ENCODE measurements around the gene SCD5.

Gene SCD5

DNA sequence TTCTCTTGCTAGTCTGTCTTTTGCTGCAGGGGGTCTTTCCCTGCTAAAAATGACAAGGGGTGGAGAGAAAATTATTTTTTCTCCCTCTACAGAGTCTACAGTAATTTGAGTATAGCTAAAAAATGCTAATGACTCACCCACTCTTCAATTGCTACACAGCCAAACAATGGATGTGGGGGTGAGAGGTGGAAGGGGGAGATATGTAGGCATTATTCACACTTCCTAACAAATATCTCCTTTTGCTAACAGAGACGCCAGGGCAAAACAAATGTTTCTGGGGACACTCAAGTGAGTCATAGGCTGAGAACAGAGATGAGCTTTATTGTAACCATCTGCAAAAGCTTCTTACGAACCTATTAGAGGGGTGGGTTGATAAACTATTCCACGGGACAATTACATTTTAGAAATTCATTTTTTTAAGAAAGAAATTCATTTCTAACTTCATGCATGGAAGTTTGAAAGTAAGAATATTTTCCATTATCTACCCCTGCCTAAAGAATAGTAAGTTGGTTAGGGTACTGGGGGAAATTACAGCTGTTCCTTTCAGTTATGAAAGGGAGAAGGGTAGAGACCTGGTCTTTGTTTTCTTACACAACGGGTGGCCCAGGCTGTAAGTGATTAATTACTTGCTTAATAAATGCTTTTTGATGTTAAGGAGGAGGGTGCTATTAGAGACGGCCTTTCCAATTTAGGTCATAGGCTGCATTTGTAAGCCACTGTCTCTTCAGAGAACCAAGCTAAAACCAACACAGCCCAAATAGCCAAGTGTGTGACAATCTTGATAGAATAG lies 12.8 kb downstream of the SCD5 start:
- H3K9ac ChIP-seq (ENCODE audit: low read depth, low read length) = no peak overlapping the region; the same call in 1 of the 2 replicates
- no peaks in the 10 kb centered on the region for H3K36me3 ChIP-seq (ENCODE audit: insufficient read depth, low read length)
- H3K9me3 ChIP-seq (ENCODE audit: control insufficient read depth, insufficient read depth, low read length) = no peaks in the 10 kb centered on the region
- peaks cover 39% of the 10 kb centered on the region for H3K4me1 ChIP-seq (ENCODE audit: insufficient read depth, low read length)

DNA sequence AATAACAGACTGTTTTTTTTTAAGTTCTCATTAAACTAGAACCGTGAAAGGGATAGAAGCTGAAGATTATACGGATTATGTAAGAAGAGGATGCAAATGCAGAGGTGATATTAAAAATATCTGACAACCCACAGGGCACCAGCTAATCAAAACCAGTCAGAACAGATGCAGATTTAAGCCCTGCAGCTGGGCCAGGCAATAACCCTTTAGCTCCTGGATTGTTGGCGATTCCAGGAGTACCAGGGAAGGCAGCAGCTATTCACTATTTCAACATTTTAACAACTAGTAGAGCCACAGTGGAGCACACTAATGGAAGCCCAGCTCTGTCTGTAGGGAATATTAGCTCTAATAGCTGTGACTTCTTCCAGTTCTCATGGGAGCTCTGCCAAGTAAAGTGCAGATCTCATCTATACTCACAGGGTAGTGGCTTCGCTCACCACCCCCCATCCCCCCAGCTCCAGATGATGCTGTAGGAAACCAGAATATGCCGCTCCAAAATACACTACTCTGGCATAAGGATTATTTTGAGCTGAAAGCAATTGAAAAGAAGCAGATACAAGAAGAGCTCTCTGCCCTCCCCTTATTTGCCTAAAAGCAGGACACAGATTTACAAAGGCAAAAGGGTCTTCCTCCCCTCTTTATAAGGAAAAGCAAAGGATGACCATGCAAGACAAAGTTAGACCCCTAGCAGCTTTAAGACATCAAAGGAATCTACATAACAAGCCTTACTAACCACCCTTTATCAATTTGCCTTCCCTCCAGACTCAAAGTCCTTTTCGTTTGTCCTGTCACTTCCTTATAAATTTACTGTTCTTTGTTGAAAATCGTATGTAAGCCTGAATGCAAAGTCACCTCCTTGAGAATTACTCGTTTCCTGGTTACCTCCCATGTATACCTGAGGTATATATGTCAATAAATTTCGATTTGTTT lies 13.7 kb downstream of the SCD5 start:
- H3K36me3 ChIP-seq (ENCODE audit: insufficient read depth, low read length) = no peaks in the 10 kb centered on the region
- no peak overlapping the region; the same call in 1 of the 2 replicates for H3K9ac ChIP-seq (ENCODE audit: low read depth, low read length)
- no peaks in the 10 kb centered on the region for H3K9me3 ChIP-seq (ENCODE audit: control insufficient read depth, insufficient read depth, low read length)

DNA sequence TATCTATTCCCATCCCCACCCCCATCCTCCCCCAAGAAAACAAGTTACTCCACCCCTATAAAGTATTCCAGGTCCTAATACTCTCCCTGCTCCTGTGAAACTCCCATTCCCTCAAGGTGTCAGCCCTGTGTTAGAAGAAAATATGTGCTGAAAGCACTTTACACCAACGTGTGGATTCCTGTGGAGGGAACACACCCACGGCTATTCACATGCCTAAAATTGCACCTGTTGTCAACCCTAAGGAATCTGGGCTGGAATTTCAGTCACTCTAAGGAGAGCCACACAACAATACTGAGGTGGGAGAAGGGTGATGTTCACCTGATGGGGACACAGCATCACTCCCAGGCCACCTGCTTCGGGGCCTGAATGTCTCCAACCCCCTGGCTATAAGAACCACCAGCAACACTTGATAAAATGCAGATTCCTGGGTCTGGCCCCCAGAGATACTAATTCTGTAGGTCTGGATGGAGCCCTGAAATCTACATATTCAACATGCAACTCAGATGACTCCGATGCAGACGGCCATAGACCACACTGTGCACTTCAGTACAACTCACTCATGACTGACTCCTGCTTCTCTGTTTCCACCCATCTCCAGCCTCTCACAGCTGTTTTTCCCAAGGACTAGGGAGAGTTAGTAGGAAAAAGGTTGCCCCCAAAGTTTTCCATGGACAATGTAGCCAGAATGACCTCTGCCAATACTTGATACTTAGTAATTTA lies 15.8 kb downstream of the SCD5 start:
- Histone ChIP-seq H3K9me3 (ENCODE audit: control insufficient read depth, insufficient read depth, low read length) (no peaks in the 10 kb centered on the region), H3K36me3 (ENCODE audit: insufficient read depth, low read length) (no peaks in the 10 kb centered on the region), H3K9ac (ENCODE audit: low read depth, low read length) (no peak overlapping the region), H3K4me1 (ENCODE audit: insufficient read depth, low read length) (peaks cover 39% of the 10 kb centered on the region)

More for the DNA sequence above, 13.7 kb downstream of the SCD5 start:
- peaks cover 39% of the 10 kb centered on the region for H3K4me1 ChIP-seq (ENCODE audit: insufficient read depth, low read length)

DNA sequence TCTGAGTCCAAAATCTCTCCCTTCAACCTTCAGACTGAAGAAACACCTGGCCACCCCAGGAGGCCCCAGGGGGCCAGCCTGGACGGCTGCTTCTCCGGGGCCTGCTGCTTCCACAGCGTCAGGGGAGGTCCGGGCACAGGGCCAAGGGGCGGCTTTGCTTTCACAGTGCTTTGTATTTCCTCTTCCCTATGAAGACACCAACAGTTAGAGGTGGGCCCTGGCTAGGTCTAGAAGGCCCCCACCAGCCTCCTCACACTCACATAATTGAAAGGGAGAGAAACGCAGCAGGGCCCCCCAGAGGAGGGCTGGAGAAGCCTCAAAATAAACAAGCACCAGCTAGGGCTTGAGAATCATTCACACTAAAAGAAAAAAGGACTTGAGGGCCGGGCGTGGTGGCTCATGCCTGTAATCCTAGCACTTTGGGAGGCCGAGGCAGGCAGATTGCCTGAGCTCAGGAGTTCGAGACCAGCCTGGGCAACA lies 17.8 kb downstream of the SCD5 start:
- H3K9me3 ChIP-seq (ENCODE audit: control insufficient read depth, insufficient read depth, low read length) = no peaks in the 10 kb centered on the region
- H3K4me1 ChIP-seq (ENCODE audit: insufficient read depth, low read length) = peaks cover 31% of the 10 kb centered on the region; the same call in 1 of the 2 replicates
- no peak overlapping the region for H3K9ac ChIP-seq (ENCODE audit: low read depth, low read length)
- no peaks in the 10 kb centered on the region for H3K36me3 ChIP-seq (ENCODE audit: insufficient read depth, low read length)

DNA sequence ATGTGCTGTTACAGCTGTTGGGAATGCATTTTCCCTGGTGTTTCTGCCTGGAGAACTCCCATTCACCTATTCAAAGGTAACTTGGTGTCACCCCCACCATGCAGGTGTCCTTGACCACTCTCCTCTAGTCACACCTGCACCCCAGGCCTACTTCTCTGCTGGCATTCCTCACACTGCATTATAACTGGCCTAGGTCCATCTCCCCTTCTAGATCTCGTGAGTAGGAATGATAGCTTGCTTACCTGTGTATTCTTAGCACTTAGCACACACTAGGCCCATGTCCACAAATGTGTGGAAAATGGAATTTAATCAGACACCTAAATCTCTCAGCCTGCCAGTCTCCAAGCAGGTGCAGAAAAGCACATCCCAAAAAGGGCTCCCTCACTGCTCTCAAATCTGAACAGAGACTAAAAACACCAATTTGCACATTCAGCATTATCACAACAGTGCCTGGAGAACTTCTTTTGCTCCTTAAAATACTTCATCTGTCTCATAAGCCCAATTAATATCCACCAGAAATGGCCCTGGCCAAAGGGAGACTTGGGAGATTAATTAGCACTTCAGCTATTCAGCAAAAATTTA lies 18.3 kb downstream of the SCD5 start:
- Histone ChIP-seq H3K4me1 (ENCODE audit: insufficient read depth, low read length) (peaks cover 26% of the 10 kb centered on the region; the same call in 1 of the 2 replicates), H3K9me3 (ENCODE audit: control insufficient read depth, insufficient read depth, low read length) (no peaks in the 10 kb centered on the region), H3K9ac (ENCODE audit: low read depth, low read length) (no peak overlapping the region), H3K36me3 (ENCODE audit: insufficient read depth, low read length) (no peaks in the 10 kb centered on the region)

DNA sequence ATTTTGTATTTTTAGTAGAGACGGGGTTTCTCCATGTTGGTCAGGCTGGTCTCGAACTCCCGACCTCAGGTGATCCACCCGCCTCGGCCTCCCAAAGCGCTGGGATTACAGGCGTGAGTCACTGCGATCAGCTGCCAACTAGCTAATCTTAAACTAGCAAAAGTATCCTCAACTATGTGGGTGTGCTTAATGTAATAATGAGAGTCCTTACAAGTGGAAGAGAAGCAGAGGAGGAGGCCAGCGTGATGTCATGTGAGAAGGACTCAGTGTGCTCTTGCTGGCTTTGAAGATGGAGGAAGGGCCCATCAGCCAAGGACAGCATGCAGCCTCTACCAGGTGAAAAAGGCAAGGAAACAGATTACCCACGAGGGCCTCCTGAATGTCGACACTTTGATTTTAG lies 19.6 kb downstream of the SCD5 start:
- no peak overlapping the region for H3K9ac ChIP-seq (ENCODE audit: low read depth, low read length)
- H3K9me3 ChIP-seq (ENCODE audit: control insufficient read depth, insufficient read depth, low read length) = no peaks in the 10 kb centered on the region
- no peaks in the 10 kb centered on the region for H3K36me3 ChIP-seq (ENCODE audit: insufficient read depth, low read length)
- H3K4me1 ChIP-seq (ENCODE audit: insufficient read depth, low read length) = peaks cover 21% of the 10 kb centered on the region

DNA sequence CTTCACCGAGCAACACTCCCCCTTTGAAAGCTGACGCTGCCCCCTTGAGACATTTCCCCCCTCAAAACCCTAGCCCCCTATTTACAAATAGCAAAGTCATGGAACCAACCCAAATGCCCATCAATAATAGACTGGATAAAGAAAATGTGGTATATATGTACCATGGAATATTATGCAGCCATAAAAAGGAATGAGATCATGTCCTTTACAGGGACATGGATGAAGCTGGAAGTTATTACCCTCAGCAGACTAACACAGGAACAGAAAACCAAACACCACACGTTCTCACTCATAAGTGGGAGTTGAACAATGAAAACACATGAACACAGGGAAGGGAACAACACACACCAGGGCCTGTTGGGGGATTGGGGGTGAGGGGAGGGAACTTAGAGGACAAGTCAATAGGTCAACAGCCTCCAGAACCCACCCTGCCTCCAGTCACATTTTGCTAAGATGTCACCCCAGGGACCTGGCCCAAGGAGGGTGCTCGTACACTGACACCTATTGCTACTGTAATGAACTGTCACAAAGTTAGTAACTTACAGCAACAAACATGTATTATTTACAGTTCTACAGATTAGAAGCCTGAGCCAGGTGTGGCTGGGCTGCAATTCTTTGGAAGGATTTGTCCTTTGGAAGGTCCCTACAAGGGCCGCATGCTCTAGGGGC lies 20.6 kb downstream of the SCD5 start:
- Histone ChIP-seq H3K9me3 (ENCODE audit: control insufficient read depth, insufficient read depth, low read length) (no peaks in the 10 kb centered on the region), H3K4me1 (ENCODE audit: insufficient read depth, low read length) (peaks cover 21% of the 10 kb centered on the region), H3K9ac (ENCODE audit: low read depth, low read length) (no peak overlapping the region), H3K36me3 (ENCODE audit: insufficient read depth, low read length) (no peaks in the 10 kb centered on the region)

DNA sequence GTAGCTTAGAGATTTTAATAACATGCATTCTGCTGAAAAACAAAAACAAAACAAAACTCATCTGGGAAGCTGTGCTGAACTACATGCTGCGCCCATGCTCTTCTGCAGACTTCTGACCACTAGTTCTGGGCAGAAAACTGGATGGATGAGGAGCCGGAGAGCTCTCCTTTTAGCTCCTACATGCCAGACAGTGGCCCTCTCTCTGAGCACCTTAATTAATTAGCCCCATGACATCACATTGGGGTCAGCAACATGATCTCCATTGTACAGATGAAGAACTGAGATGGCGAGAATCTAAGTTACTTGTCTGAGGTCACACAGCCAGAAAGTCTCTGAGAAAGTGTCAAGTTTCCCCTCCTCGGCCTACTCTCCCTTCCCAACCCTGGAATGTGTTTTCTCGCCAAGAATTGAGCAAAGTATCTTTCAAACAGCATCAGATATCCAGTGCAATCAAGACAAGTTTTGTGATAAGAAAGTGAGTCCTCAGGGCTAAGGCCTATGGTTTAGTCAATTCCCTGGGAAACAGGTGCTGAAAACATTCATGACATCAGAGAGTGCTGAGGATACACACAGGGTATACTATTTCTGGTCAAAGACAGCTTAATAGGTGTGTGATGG lies 21.6 kb downstream of the SCD5 start:
- Histone ChIP-seq H3K4me1 (ENCODE audit: insufficient read depth, low read length) (peaks cover 13% of the 10 kb centered on the region), H3K9me3 (ENCODE audit: control insufficient read depth, insufficient read depth, low read length) (no peaks in the 10 kb centered on the region), H3K9ac (ENCODE audit: low read depth, low read length) (no peak overlapping the region), H3K36me3 (ENCODE audit: insufficient read depth, low read length) (no peaks in the 10 kb centered on the region)

DNA sequence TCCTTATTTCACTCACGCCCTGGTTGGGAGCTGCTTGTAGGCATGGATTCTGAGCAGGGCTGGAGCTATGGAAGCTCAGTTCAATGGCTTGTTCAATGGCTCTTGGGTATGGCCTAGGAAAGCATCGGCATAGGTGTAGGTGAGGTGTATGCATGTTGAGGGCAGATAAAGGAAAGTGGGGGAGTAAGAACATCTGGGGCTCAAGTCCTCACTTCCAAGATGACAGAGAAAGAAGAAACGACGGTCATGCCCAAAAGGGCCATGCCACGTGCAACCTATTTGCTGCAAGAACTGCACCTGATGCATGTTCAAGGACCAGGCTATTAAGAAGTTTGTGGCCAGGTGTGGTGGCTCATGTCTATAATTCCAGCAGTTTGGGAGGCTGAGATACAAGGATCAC lies 23.4 kb downstream of the SCD5 start:
- Histone ChIP-seq H3K9me3 (ENCODE audit: control insufficient read depth, insufficient read depth, low read length) (no peaks in the 10 kb centered on the region), H3K4me1 (ENCODE audit: insufficient read depth, low read length) (peaks cover 5% of the 10 kb centered on the region; the same call in 1 of the 2 replicates), H3K36me3 (ENCODE audit: insufficient read depth, low read length) (no peaks in the 10 kb centered on the region), H3K9ac (ENCODE audit: low read depth, low read length) (no peak overlapping the region)

DNA sequence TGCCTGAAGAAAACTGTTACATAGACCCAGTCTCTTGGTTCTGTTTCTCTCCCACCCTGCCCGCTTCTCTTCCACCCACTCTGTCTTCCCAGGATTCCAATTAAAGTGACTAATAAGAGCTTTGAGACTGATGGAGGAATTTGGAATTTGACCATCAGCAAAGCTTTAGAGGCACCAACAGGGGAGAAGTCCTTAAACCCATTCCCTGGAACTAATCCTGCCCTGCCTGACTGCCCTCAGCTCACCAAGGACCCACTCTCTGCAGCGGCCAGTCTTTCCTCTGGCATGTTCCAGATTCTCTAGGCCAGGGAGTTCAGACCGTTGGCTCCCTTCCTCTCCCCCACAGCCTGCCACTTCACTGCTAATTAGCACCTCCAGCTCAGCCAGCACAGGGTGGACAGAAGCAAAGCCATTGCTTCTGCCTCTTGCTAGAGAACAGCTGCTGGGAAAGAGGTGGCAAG lies 23.9 kb downstream of the SCD5 start:
- Histone ChIP-seq H3K9ac (ENCODE audit: low read depth, low read length) (no peak overlapping the region), H3K4me1 (ENCODE audit: insufficient read depth, low read length) (peaks cover 5% of the 10 kb centered on the region; the same call in 1 of the 2 replicates), H3K9me3 (ENCODE audit: control insufficient read depth, insufficient read depth, low read length) (no peaks in the 10 kb centered on the region), H3K36me3 (ENCODE audit: insufficient read depth, low read length) (no peaks in the 10 kb centered on the region)

DNA sequence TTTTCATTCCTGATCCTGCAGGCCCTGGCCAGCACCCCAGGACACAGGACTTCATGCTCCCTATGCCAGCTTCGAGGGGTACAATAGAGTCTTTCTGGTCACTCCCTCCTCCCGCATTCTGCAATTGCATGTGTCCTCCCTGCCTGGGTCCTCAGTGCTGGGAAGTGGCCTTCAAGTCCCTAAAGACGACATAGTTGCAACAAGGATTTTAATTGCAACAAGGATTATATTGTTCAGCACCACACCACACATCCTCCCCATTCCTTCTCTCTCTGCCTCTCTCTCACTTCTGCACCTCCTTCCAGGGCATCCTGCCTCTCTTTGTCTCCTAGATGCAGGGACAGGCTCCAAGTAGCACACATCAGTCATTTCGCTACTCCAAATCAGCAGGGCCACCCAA lies 25.5 kb downstream of the SCD5 start:
- Histone ChIP-seq H3K36me3 (ENCODE audit: insufficient read depth, low read length) (no peaks in the 10 kb centered on the region), H3K9me3 (ENCODE audit: control insufficient read depth, insufficient read depth, low read length) (no peaks in the 10 kb centered on the region), H3K9ac (ENCODE audit: low read depth, low read length) (no peak overlapping the region), H3K4me1 (ENCODE audit: insufficient read depth, low read length) (peaks cover 5% of the 10 kb centered on the region; the same call in 1 of the 2 replicates)

DNA sequence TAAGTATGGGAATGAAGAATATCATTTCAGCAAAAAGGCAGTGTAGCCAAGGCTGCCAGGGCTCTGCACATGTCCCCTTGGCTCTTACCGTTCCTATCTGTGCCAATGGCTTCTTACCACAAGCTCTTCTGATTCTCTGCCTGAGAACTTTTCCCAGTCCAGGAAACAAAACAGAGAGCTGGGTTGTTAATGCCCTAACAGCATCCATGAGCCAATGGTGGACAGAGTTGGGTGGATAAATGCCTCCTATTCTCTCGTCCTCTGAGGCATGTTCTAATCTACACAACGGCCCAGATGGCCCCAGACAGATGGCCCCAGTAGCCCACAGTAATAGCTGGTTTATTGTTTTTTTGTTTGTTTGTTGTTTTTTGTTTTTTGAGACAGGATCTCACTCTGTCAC lies 28.0 kb downstream of the SCD5 start:
- H3K9me3 ChIP-seq (ENCODE audit: control insufficient read depth, insufficient read depth, low read length) = no peaks in the 10 kb centered on the region
- no peak overlapping the region for H3K9ac ChIP-seq (ENCODE audit: low read depth, low read length)
- H3K4me1 ChIP-seq (ENCODE audit: insufficient read depth, low read length) = peaks cover 5% of the 10 kb centered on the region; the same call in 1 of the 2 replicates
- H3K36me3 ChIP-seq (ENCODE audit: insufficient read depth, low read length) = no peaks in the 10 kb centered on the region

DNA sequence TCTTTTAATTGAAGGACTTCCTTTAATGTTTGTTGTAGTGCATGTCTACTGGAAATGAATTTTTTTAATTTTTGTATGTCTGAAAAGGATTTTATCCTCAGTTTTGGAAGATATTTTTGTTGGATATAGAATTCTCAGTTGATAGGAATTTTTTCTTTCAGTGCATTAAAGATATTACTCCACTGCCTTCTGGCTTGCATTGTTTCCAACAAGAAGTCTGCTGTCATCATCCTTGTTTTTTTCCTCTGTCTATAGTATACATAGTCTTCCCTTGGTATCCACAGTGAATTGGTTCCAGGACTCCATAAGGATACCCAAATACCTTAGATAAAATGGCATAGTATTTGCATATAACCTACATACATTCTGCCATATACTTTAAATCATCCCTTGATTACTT lies 33.5 kb downstream of the SCD5 start:
- Histone ChIP-seq H3K9ac (ENCODE audit: low read depth, low read length) (no peak overlapping the region), H3K4me1 (ENCODE audit: insufficient read depth, low read length) (no peaks in the 10 kb centered on the region), H3K36me3 (ENCODE audit: insufficient read depth, low read length) (no peaks in the 10 kb centered on the region), H3K9me3 (ENCODE audit: control insufficient read depth, insufficient read depth, low read length) (no peaks in the 10 kb centered on the region; the same call in 1 of the 2 replicates)

All from ES-I3 (cell line).